Measurements from ENCODE around the gene TNFAIP8.

TNFAIP8 gene

GRCh38 chr5:119339965-119340364 lies 15.9 kb upstream of the TNFAIP8 start:
- Mint-ChIP-seq H3K4me3 (no peak overlapping the region), H3K4me1 (peaks cover 24% of the 10 kb centered on the region), H3K27me3 (ENCODE audit: low read depth) (no peaks in the 10 kb centered on the region), H3K36me3 (ENCODE audit: low read depth) (no peaks in the 10 kb centered on the region), H3K9me3 (no peaks in the 10 kb centered on the region), H3K27ac (no peak overlapping the region)
- TF ChIP-seq CTCF (IDR thresholded peaks at IDR 0.05; ENCODE audit: unreplicated experiment in 3 of 3): no peak

GRCh38 chr5:119340597-119341218 lies 15.1 kb upstream of the TNFAIP8 start:
- Mint-ChIP-seq H3K27me3 (ENCODE audit: low read depth) (no peaks in the 10 kb centered on the region), H3K27ac (peak overlapping the region in 1 of 3 experiments; percentile 18), H3K9me3 (no peaks in the 10 kb centered on the region), H3K4me3 (no peak overlapping the region), H3K4me1 (peaks cover 24% of the 10 kb centered on the region), H3K36me3 (ENCODE audit: low read depth) (no peaks in the 10 kb centered on the region)
- TF ChIP-seq CTCF (IDR thresholded peaks at IDR 0.05; ENCODE audit: unreplicated experiment in 3 of 3): no peak

- Mint-ChIP-seq H3K27me3 (ENCODE audit: low read depth) (no peaks in the 10 kb centered on the region), H3K4me3 (no peak overlapping the region), H3K36me3 (ENCODE audit: low read depth) (no peaks in the 10 kb centered on the region), H3K9me3 (no peaks in the 10 kb centered on the region), H3K27ac (no peak overlapping the region), H3K4me1 (peaks cover 24% of the 10 kb centered on the region)
- no peak for TF ChIP-seq CTCF (IDR thresholded peaks at IDR 0.05; ENCODE audit: unreplicated experiment in 3 of 3)
Measured at GRCh38 chr5:119341452-119342349, 14.1 kb upstream of the TNFAIP8 start.

- Mint-ChIP-seq H3K27ac (no peak overlapping the region), H3K9me3 (no peaks in the 10 kb centered on the region), H3K27me3 (ENCODE audit: low read depth) (no peaks in the 10 kb centered on the region), H3K4me1 (peaks cover 17% of the 10 kb centered on the region), H3K36me3 (ENCODE audit: low read depth) (no peaks in the 10 kb centered on the region), H3K4me3 (no peak overlapping the region)
- TF ChIP-seq CTCF (IDR thresholded peaks at IDR 0.05; ENCODE audit: unreplicated experiment in 3 of 3): no peak
Measured at GRCh38 chr5:119342406-119342805, 13.4 kb upstream of the TNFAIP8 start.

- Mint-ChIP-seq H3K4me3 (no peak overlapping the region), H3K36me3 (ENCODE audit: low read depth) (no peaks in the 10 kb centered on the region), H3K27me3 (ENCODE audit: low read depth) (no peaks in the 10 kb centered on the region), H3K4me1 (peaks cover 20% of the 10 kb centered on the region), H3K27ac (peak overlapping the region; percentile 1 to 58 (median 56)), H3K9me3 (no peaks in the 10 kb centered on the region)
- no peak for TF ChIP-seq CTCF (IDR thresholded peaks at IDR 0.05; ENCODE audit: unreplicated experiment in 3 of 3)
Measured at GRCh38 chr5:119343052-119343451, 12.8 kb upstream of the TNFAIP8 start.

All from nephron (organoid).